HG03354 (cell line): Measurements from ENCODE around the gene CTNNA2.
"Not testable (repeated sequence)": the region's sequence is repeated elsewhere in the genome, so short reads cannot be mapped to it uniquely, and the experiment has no call there.

Experiments used
- ATAC-seq: cut with Tn5 transposase; IDR thresholded peaks from one replicate; pipeline ENCODE4 v1.9.1; 2021; ENCODE audit warnings: mild to moderate bottlenecking; ENCODE audit not compliant: unreplicated experiment, poor library complexity, severe bottlenecking

The CTNNA2 gene

DNA sequence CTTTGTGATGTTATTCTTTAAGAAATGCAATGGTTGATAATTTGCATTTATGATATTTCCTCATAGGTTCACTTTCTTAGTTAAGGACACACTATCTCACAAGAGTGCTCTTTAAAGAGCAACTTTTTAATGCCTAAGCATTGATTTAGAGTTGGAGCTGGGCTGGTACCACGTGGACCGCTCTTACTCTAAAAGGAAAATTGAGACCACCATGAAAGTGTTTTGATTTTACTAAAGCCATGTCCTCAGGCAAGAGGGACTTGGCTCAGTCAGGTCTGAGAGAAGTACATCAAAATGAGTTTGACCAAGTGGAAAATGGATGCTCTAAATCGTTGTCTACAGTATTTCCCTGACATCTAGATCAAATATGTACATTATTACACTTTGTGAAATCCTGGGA, 489.3 kb downstream of the CTNNA2 start:
- ATAC-seq, result no peak

GRCh38 chr2:80002568-80003157, 489.8 kb downstream of the CTNNA2 start:
- no peak for ATAC-seq

GRCh38 chr2:80007777-80008503, 495.1 kb downstream of the CTNNA2 start:
- no peak for ATAC-seq

DNA sequence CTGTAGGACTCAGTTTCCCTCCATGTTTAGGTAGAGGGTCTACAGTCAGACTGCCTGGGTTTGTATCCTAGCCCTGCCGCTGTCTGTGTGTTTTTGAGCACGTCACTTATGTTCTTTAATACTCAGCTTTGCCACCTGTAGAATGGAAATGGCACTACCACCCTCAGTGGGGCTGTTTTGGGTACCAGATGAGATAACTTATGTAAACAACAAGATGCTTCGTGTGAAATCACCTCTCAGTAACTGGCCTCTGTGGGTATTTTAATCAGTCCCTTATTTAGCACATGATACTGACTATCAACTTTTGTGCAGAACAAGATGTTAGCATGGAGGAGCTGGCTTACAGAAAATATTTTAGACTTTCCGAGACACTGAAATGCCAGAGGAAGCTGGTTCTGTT, 495.7 kb downstream of the CTNNA2 start:
- ATAC-seq, result no peak

DNA sequence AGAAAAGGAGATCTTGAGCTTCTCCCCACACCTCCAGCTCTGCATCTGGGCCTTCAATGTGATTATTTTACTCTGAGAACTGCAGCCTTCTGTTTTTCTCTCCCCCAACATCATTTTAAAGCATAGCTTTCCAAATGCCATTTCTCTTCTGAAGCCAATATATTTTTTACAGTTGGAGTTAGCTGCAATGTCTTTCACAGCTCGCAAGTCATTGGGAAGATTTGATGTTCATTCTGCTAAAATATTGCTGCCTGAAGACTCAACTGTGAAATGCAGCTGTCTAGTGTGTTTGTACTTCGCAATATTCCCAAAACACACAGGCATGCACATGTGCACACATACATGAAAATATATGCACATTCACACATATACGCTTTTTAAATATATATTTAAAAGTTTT, 496.4 kb downstream of the CTNNA2 start:
- ATAC-seq, result no peak

GRCh38 chr2:80012061-80012460, 499.2 kb downstream of the CTNNA2 start:
- ATAC-seq, result no peak

DNA sequence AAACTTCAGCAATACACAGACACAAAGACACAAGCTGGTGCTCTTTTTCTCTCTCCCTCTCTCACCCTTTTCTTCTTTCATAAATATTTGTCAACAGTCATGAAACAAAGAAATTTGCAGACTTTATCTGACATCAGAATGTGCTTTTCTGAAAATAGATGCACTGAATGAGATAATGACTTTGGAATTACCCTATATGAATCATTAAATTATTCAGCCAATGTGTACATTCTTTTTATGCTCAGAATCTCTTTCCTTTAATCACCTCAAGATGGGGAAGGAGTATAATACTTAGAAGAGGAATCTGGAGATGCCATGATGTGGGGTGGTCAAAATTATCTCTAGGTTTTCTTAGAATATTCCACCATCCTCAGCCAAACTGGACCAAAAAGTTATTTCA, 501.8 kb downstream of the CTNNA2 start:
- no peak for ATAC-seq

GRCh38 chr2:80016171-80016570, 503.3 kb downstream of the CTNNA2 start:
- no peak for ATAC-seq

GRCh38 chr2:80019571-80020460, 507.0 kb downstream of the CTNNA2 start:
- ATAC-seq, result no peak

- no peak for ATAC-seq
Observed at GRCh38 chr2:80022018-80022417, 509.2 kb downstream of the CTNNA2 start.

- ATAC-seq, result no peak
Observed at GRCh38 chr2:80026040-80026729, 513.3 kb downstream of the CTNNA2 start.

DNA sequence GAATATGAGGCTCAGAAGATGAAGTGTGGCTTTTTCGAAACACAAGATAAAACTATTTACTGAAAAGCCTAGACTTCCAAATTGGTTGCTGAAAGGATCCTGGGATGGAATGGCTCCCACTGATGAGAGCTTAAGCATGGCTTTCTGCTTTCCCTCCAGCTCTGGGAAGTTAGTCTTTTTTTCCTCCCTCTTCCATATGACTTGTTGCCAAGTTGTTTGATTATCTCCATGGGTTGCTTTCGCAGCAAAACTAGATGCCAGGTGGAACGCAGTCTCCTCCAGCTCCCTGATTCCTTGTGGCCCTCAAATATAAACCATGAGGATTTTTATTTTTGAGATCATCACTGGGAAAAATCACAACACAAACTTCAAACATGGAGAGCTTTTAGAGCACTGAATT, 515.2 kb downstream of the CTNNA2 start:
- ATAC-seq, result no peak

DNA sequence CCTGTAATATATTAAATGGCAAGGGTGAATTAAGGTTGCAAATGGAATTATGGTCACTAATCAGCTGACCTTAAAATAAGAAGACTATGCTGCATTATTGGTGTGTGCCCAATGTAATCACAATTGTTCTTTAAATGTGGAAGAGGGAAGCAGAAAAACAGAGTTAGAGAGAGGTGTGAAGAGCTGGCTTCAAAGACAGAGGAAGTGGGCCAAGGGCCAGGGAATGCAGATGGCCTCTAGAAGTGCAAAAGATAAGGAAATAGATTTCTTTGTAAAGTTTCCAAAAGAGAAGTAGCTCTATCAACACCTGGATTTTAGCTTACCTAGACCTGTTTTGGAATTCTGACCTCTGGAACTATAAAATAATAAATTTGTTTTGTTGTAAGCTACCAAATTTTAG, 515.7 kb downstream of the CTNNA2 start:
- no peak for ATAC-seq

- no peak for ATAC-seq
Observed at GRCh38 chr2:80030135-80030534, 517.3 kb downstream of the CTNNA2 start.

GRCh38 chr2:80032684-80033083, 519.8 kb downstream of the CTNNA2 start:
- not testable (repeated sequence) for ATAC-seq

GRCh38 chr2:80035749-80036285, 523.0 kb downstream of the CTNNA2 start:
- no peak for ATAC-seq

DNA sequence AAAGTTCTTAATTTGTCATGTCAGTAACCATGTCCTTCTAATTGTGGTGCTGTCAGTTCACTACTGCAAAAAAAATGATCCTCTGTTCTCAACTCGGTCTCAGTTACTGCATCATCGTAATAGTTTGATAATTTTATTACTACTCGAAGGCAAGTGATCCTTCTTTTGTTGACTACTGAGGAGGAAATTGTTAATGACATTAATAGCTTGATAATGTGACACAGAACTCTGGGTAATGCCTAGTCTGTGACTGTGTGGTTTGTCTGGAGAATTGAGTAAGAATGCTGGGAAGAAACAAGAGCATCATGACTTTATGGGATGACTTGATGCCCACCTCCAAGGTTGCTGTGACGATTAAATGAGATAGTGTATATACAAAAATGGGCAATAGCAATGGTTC, 524.5 kb downstream of the CTNNA2 start:
- ATAC-seq, result no peak

DNA sequence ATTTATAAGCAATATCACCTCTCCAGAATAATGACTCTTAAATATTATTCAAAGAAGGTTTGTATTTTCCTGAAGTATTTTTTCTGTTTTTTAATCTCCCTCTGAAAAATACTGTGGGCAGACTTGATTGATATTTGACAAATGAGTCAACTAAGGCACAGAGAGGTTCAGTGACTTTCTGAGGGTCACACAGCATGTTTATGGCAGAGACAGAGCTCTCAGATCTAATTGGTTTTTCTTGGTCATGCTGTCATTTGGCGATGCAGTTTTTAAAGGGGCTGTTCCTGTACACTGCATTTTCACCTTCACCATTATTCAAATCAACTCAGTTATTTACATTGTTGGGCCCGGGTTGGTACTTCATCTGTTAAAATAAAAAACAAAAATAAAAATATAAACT, 527.4 kb downstream of the CTNNA2 start:
- no peak for ATAC-seq

DNA sequence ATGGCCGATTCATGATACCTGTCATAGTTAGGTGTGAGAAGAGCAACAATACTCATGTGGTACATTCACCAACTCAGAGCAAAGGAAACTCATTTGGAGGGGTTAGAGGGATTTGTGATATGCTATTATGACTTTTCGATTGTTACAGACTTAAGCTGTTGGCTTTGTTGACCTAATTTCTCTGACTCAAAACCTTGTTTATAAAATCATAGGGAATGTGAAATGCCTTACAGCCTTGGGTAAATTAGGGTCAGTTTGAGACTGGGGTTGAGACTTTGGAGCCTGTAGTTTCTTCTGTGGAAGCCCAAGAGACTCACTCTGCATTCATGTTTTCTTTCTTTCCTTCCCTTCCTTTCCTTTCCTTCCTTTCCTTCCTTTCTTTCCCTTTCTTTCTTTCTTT, 529.8 kb downstream of the CTNNA2 start:
- no peak for ATAC-seq

DNA sequence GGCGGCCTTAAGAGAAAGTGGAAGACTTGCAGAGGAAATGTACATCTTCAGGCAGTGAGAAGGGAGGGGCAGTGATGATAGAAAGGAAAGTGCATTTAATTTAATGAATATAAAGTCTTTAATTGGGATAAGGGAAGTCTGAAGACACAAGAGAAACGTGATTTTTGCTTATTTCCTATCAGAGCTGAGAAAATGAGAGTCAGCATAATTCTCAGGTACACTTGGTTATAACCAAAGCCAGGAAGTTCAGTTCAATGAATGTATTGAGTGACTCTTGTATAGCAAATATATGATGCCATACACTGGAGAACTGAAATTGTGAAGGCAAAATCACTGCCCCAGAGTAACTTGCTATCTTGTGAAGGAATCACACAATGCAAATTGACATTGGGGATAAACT, 535.4 kb downstream of the CTNNA2 start:
- ATAC-seq, result no peak
